Left forelimb (tissue), 1 donor: Measurements from ENCODE around the gene PLD4.
"Not testable (repeated sequence)": the region's sequence is repeated elsewhere in the genome, so short reads cannot be mapped to it uniquely, and the experiment has no call there.

ENCODE experiments used
- DNase-seq: peaks from one replicate; pipeline ENCODE4 v3.0.0-alpha.2; 2018; ENCODE audit warnings: low spot score

The PLD4 gene

DNA sequence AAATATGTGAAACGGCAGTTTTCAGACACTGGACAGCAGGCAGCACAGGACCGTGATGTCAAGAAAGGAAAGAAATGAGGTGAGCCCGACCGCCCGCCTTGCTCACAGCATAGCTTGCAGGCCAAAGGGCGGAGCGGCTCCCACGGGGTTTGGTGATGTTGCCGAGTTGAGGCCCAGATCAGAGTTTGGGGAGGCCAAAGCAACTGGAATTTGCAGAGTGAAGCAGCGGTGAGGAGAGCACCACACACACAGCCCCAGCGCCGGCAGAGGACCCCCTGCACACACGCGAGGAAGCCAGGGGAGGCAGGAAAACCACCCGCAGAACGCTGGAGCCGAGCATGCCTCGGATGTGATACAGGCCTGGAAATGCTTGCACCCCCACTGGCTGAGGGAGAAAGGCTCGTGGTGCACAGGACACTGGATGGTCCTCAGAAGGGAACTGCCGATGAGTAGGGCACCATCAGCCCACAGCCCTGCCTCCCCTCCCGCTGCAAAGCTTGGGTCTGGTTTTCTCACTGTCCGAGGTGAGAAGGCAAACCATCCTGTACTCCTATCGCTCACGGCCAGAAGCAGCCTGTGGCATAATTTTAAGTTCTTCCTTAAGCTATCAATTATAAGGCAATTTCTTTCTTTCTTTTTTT lies 25.7 kb upstream of the PLD4 start:
- DNase-seq, result peak; percentile 77

- no peak for DNase-seq
Measured at GRCh38 chr14:104899781-104900180, 24.9 kb upstream of the PLD4 start.

- no peak for DNase-seq
Measured at GRCh38 chr14:104900639-104901512, 23.8 kb upstream of the PLD4 start.

GRCh38 chr14:104903990-104904389 lies 20.7 kb upstream of the PLD4 start:
- DNase-seq, result no peak

GRCh38 chr14:104904650-104905578 lies 19.8 kb upstream of the PLD4 start:
- not testable (repeated sequence) for DNase-seq

DNA sequence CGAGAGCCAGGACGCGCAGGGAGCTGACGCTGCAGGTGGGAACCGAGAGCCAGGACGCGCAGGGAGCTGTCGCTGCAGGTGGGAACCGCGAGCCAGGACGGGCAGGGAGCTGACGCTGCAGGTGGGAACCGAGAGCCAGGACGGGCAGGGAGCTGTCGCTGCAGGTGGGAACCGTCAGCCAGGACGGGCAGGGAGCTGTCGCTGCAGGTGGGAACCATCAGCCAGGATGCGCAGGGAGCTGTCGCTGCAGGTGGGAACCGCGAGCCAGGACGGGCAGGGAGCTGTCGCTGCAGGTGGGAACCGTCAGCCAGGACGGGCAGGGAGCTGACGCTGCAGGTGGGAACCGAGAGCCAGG lies 19.1 kb upstream of the PLD4 start:
- DNase-seq, result not testable (repeated sequence)

DNA sequence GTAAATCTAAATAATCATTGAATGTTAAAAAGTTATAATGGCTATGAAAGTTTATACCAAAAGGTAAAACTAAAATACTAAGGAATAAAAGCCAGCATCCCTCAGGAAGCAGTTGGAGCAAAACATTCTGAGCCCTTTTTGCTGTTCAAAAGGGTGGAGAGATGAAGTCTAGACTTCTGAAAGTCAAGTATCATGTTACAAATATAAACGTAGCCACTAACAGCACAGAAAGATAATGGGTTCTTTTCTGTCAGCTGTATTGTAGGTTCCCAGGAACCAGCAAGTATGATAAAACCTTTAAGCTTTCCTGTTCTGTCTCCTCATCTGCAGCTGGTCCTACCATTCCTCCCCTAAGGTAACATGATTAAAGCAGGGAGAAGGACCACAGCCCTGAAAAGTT lies 16.4 kb upstream of the PLD4 start:
- DNase-seq, result no peak

GRCh38 chr14:104912053-104912452 lies 12.6 kb upstream of the PLD4 start:
- DNase-seq, result no peak

- no peak for DNase-seq
Measured at GRCh38 chr14:104913435-104913834, 11.2 kb upstream of the PLD4 start.

DNA sequence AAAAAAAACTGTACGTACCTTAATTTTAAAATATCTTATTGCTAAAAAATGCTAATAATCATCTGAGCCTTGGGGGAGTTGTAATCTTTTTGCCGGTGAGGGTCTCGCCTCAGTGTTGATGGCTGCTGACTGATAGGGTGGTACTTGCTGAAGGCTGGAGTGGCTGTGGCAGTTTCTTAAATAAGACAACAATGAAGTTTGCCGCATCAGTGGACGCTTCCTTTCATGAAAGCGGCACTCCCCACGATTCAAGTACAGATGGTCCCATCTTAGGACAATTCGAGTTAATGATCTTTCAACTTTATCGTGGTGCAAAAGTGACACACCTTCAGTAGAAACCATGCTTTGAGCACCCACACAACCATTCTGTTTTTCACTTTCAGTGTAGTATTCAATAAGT lies 7.6 kb upstream of the PLD4 start:
- no peak for DNase-seq

GRCh38 chr14:104917993-104918392 lies 6.7 kb upstream of the PLD4 start:
- DNase-seq, result no peak

GRCh38 chr14:104919152-104919992 lies 5.3 kb upstream of the PLD4 start:
- DNase-seq, result not testable (repeated sequence)

- no peak for DNase-seq
Measured at GRCh38 chr14:104919993-104920315, 4.7 kb upstream of the PLD4 start.

GRCh38 chr14:104923640-104924420 lies 849 bp upstream of the PLD4 start:
- DNase-seq, result no peak

DNA sequence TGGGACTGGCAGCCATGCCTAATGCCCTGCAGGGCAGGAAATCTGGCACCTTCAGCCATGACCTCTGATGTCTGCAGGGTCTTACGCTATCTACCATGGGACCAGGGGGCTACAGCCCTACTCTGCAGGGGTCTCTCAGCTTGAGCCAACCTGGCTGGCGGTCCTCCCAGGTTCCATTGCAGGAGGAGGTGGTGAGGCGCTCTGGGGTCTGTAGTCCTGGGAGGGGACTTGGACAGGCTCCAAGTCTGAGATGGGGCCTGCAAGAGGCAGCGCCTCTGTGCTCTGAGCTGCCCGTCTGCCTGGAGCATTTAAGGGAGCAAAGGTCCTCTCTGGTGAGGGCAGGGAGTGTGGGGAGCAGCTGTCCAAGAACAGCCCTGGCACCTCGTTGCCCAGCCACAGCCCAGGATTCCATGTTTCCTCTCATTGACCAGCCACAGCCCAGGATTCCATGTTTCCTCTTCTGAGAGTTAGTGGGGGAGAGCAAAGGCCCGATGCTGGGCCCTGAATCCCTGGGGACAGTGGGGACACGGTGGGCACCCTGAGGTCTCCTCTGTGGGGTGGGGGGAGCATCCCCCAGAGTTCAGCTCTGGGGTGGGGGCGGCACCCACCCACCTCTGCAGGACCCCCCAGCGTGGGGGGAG lies 655 bp downstream of the PLD4 start:
- no peak for DNase-seq

GRCh38 chr14:104925855-104926609 lies 1.4 kb downstream of the PLD4 start:
- DNase-seq, result peak; percentile 58

GRCh38 chr14:104926619-104927431 lies 2.1 kb downstream of the PLD4 start:
- DNase-seq, result no peak

- no peak for DNase-seq
Measured at GRCh38 chr14:104927432-104927816, 2.7 kb downstream of the PLD4 start.

DNA sequence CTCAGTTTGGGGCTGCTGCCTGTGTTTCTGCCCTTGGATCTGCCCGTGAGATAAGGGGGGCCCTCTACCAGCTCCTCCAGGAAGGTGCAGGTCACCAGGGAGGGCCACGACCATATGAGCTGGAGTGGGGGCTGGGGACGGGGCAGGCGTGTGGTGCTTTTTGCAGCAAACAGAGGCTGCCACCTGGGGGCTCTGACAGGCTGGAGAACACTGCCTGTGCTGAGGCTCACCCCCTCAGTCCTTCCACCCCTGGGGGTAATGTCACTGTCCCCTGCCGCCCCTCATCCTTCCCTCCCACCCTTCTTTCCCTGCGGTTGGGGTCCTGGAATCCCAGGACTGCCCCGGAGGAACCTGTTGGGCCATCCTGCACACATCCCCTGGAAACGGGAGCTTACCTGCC lies 3.2 kb downstream of the PLD4 start:
- no peak for DNase-seq
